Occipital lobe (tissue), 2 donors: ENCODE results near the gene LMO3. TPM values are rescaled to one million over a fixed set of nuclear protein-coding genes. Genes with fewer than 3 reads are reported as not detected.

Source experiments
- DNase-seq: peaks from one replicate; lab custom pipeline; 2025; lab: John Stamatoyannopoulos, UW
- total RNA-seq: library from RNA; depleted of rRNA; stranded (reverse); fragments of >200 nt; gene quantifications from one replicate; pipeline ENCODE4 v1.2.3, GENCODE V29; 2014

The LMO3 gene
- total RNA-seq = 363 TPM

DNA sequence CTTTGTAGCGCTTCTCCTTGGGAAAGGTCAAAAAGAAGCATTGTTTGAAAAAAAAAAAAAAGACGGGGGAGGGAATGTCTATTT, at the start of gene LMO3:
Gene LMO3 (minus strand): TSS at position 46 of the 84 bp plus-strand sequence. CDS start 5,302 bp downstream, outside the sequence.
- DNase-seq = no peak

- DNase-seq = no peak
Observed at GRCh38 chr12:16636435-16637055, 30.6 kb upstream of the LMO3 start.

- no peak for DNase-seq
Observed at GRCh38 chr12:16634786-16635185, 28.8 kb upstream of the LMO3 start.

GRCh38 chr12:16626991-16627390, 21.0 kb upstream of the LMO3 start:
- DNase-seq = no peak

DNA sequence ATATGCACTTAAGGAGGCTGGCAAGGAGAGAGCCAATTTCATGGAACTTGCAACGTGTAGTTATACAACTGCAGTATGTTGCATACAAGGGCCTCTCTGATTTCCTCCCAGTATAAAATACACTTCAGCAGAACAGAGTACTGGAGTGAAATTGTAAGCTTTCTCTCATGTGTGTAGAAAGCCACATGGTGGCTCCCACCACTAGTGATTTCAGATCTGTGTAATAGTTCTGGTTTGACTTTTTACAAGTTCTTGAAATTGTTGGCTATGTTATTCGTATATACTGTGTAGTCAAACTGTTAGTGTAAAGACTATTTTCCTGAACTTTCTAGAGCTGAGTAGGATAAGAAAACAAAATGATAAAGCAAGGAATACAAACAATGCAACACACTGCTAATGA, 16.4 kb upstream of the LMO3 start:
- DNase-seq = no peak

DNA sequence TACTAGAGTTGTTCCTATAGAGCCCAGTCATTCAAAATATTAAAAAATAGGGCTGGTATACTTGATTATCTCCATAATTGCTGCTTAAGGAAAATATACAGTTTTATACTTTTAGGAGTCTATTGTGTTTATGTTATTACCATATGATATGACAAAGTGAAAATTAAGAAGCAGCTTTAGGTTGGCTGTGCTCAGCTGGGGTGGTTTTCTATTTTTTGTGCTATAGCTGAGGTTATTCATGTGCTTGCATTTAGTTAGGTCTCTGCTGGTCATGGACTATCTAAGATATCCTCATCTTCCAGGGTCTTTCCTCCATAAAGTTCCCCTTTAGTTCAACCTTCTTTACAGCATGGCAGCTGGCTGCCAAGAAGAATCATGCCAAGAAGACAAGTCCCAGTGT, 13.6 kb upstream of the LMO3 start:
- DNase-seq = no peak

DNA sequence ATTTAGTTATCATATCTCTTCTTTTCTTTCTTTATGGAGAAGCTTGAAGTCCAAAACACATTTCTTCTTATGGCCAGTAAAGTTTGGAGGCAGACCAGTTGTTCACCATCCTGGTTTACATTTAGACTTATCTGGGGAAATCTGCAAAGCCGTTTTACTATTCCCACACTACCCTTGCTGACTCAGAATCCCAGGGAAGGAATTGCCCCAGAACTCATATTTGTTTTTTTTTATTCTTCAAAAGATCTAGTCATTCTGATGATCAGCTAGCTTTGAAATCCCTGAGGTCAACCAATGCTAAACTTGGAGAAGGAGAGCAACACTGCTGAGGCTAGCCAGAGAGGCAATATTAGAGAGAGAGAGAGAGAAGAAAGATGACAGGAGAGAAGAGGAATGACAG, 12.3 kb upstream of the LMO3 start:
- DNase-seq = no peak

GRCh38 chr12:16613199-16613598, 7.2 kb upstream of the LMO3 start:
- no peak for DNase-seq

DNA sequence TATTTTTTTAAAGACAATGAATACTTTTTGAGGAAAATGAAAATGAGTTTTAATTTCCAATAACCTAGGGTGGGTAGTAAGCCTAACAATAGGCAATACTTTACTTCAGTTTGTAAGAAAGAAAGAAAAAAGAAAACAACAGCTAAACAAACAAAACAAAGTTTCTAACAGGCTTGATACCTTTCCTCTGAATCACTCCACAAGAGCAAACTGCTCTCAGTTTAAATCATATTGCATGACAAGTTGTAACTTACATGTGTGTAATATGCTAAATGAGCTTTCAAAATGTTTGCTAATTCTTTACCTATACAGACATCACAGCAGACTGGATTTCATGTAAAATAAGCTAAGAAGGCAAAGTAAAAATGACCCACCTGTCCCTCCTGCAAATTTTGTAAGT, 6.7 kb upstream of the LMO3 start:
- no peak for DNase-seq

DNA sequence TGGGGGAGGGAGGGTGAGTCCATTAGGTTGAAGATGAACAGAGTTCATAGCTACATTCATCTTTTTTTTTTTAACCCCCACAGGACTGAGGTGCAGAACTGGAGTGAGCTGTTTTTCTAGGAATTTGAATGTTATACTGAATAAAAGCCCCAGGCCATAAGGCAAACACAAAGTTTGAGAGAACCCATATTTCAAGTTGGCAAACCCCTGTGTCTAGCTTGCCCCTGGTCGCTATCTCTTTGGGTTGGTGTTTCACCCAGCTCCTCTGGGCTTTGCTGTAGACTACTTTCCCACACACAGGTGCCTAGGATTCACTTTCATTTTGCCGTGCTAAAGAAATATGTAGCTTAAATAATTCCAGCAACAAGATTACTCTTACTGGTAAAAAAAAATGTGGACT, 5.2 kb upstream of the LMO3 start:
- DNase-seq = no peak

DNA sequence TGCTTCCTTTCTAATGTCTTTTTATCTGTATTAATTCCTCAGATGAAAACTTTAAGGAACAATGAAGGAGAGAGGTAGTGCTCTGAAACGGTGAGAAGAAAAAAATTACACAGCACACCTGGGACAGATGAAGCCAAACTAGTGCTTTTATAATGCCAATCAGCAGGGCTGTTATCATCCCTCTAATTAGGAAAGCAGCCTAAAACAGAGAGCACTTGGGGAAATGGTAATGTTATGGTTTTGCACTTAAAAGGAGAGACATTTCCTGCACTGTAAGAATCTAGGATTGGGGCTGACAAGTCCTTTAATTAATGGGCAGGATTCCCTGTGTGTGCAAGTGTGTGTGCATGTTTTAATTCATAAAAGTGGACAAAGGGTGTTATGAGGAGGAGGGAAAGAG, 4.8 kb upstream of the LMO3 start:
- no peak for DNase-seq

- peak; percentile 27 for DNase-seq
Observed at GRCh38 chr12:16610001-16610585, 4.1 kb upstream of the LMO3 start.

DNA sequence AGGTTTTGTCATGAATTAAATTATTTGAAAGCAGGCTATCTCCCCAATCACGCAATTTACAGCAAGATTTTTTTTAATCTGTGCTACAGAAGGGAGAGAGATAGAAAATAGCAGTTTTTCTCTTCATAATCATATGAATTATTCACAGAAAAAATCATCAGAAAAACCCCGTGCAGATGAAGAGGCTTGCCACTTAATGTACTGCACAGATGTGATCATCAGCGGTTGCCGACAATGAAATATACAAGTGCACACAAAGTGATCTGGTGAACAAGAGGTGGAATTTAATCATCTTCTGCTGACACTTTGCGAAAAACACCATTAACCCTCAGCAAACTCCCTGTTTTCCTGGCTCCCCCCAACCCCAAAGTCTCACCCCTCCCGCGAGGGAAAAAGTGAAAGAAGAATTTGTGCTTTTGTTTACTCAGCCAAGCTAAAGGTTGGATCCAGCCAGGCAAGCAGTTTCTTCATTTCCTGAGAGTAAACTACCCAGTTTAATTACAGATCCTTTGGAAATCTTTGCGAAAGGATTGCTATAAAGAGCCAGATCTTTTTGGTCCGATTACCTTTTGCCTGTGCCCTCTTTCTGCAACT, 3.1 kb upstream of the LMO3 start:
- no peak for DNase-seq

DNA sequence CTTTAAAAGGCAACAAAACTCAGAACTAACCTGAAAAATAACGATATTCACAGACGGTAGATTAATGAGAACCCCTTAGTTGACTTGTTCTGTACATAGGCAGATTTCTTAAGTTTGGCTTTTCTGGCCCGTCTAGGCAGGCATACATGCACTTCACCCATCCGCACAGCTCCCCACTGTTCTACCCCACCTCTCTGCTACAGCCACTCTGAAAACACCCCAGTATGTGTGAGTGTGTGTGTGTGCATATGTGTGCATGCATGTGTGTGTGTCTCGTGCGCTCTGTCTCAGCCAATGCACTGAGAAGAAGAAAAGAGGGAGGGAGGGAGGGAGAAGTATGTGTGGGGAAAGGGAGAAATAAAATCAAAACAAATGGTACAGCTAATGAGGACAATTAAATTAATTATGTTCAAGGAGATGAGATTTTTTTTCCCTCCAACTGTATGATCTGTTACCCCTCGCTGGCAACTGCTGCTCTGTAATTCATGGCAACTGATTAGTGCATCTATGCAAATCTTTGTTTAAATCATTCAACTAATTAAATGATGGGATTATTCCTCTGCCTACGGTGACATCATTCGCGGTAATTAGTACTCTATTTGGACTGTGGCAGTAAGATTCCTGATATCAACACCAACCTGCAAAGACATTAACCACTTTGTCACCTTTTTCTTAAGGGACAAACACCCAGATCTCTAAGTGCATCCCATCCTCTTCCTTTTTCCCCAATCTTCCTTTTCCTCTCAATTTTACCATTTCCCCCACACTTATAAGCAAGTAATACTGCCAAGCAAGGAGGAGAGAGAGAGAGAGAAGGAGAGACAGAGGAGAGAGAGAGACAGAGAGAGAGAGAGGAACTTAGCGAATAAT, 2.2 kb upstream of the LMO3 start:
- DNase-seq = no peak

DNA sequence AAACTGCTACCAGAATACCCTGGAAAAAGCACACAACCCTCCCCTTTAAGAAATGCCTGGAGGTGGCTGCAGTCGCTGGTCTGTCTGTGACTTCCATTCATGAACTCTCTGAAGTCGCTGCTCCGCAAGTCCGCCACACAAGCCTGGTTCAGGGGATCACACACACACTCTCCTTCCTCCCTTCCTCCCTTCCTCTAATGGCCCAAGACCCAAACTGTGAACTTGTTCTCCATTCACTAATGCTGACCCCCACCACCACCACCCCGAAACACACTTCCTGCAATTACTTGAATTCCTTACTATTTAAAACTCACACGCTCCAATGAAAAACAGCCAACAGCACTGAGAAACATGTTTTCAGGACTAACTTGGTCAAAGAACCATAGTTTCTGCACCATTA, 1.0 kb upstream of the LMO3 start:
- DNase-seq = no peak

DNA sequence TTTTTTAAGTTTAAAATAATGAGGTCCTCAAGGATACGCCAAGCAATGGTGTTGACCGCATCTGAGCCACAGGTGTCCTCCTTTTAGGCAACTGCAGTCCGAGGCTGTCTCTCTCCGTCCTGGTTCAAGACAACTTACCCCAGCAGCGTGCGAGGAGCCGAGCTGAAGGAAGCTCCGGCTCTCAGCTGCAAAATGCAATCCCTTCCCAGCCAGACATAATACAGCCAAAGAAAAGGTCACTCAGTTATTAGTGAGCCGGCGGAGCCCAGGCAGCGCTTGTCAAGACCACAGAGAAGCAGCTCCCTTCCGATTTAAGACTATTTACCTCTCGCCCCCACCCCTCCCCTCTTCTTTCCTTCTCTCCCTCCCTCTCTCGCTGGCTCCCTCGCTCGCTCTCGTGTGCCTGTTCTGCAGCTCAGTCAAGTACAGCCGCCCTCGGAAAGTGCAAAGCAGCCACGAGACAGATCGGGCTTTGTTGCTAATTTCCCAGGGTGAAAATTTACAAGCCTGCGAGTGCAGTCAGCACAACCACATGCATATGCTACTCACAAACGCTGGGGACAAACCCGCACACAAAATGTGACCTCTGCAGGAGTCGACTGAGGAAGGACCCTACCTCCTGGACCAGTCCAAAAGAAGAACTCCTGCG, 363 bp upstream of the LMO3 start:
- DNase-seq = peak; percentile 68

DNA sequence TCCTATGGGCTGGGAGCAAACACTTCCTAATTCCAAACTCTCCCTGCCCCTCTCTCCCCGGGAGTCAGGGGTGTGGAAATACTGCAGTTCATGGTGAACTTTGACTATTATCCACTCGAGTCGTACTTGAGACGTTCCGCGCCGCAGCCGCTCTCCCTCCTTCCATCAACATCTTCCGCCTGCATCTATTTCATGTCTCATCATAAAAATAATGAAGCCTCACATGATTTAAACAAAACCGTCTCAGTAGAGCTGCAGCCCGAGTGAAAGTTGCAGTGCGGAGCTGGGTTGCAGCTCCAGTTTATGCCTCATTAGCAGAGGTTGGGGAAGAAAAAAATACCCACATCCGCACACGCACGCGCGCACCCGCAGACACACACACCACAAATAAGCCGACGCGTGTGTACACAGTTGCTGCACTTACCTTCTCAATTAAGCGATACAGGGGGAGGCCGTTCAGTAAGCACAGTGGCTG, 283 bp downstream of the LMO3 start:
- no peak for DNase-seq

DNA sequence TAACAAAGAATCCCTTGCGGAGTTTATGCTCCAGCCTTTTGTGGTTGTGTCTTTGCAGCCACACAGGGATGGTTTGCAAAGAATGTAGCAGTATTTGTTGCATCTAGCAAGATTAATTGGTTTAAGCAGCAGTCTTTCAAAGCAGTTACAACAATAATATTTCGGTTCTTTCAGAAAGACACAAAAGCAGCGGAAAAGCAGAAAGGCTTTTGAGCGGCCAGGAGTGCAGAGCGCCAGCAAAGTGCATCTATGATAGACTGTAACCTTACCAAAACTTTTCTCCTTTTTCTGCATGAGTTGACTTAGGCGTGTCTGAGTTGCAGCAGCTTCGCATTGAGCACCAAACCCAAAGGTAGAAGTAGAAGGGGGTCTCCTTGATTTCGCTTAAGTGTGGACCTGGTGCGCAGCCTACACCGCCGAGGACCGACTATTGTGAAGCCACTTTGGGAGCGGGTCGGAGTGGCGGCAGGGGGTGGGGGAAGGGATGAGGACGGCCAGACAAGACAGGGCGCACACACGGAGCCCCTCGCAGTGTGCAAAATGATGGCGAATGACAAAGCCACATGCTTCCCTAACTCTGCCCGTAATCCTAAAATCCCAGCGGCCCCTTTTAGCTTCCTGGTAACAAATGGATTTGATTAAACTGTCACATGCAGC, 1.2 kb downstream of the LMO3 start:
- DNase-seq = no peak

GRCh38 chr12:16603916-16604575, 1.9 kb downstream of the LMO3 start:
- DNase-seq = no peak

- no peak for DNase-seq
Observed at GRCh38 chr12:16603260-16603915, 2.6 kb downstream of the LMO3 start.

DNA sequence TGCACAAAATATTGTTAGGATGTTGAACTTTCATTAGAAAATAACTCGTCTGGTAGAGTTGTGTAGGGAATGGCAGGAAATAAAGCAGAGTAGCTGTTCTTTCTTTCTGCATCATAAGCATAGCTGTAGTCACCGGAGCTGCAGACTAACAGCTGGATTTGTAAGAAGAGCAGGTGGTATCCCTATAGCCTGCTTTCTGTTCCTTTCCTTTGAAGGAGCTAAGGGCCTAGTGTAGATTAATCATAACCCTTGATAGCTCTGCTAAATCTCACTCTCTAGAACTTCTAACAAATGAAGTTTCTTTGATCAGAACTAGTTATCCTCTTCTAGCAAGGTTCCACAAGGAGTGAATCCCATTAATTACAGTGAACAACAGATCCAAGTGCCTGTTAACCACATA, 3.5 kb downstream of the LMO3 start:
- no peak for DNase-seq
